Mesothelial cell of epicardium (in vitro differentiated cells): ENCODE results near the gene CRADD. TPM values are rescaled to one million over a fixed set of nuclear protein-coding genes. Genes with fewer than 3 reads are reported as not detected.
"Not testable (repeated sequence)": the region's sequence is repeated elsewhere in the genome, so short reads cannot be mapped to it uniquely, and the experiment has no call there.

ENCODE experiments used
- DNase-seq, 2 experiments: peaks; one replicate each; pipeline ENCODE4 v3.0.0; 2021; ENCODE audit warnings: low spot score in 2 of 2; ENCODE audit not compliant: unreplicated experiment in 2 of 2
- H3K27ac Mint-ChIP-seq: 2 replicates; pipeline ENCODE4 v1.8.0; 2021; ENCODE audit warnings: mixed read lengths
- H3K27me3 Mint-ChIP-seq: 2 replicates; pipeline ENCODE4 v1.8.0; 2021; ENCODE audit warnings: low read depth, mixed read lengths
- H3K36me3 Mint-ChIP-seq: 2 replicates; pipeline ENCODE4 v1.8.0; 2021; ENCODE audit warnings: mixed read lengths
- H3K4me1 Mint-ChIP-seq: 2 replicates; pipeline ENCODE4 v1.8.0; 2021; ENCODE audit warnings: mixed read lengths
- H3K4me3 Mint-ChIP-seq: 2 replicates; pipeline ENCODE4 v1.8.0; 2021; ENCODE audit warnings: mild to moderate bottlenecking, moderate library complexity, mixed read lengths
- H3K9me3 Mint-ChIP-seq: 2 replicates; pipeline ENCODE4 v1.8.0; 2021; ENCODE audit warnings: mixed read lengths
- total RNA-seq: library from RNA; stranded (reverse); gene quantifications from 3 replicates; pipeline ENCODE4 v1.2.1, GENCODE V29; 2021
- TF ChIP-seq, protein P1 (sequence below): fragments of 200-600 bp; sonication (generic); IDR thresholded peaks from one replicate; pipeline ENCODE4 v1.5.0; 2021; ENCODE audit warnings: antibody characterized with exemption; ENCODE audit not compliant: unreplicated experiment

The CRADD gene
- total RNA-seq, 1 donor from 2014 or later, result 6.6 TPM

DNA sequence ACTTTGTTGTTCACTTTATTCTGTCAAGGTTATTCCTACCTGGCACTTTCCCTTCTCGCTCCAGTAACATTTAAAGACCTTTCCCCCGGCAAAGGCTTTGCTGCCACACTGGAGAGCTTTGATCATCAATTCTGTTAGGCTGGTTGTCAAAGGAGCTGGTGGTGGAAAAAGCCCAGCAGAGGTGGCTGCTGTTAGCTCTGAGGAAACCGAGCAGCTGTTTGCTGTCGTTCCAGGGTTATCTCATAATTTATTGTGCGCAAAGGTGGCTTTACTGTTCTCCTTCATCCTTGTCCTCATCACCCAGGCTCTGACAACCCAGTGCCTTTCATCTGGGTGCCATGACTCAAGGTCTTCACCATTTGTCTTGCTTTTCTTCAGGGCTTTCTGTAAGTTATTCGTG is 38.2 kb upstream of the CRADD start:
- DNase-seq, result no peak
- H3K4me3 Mint-ChIP-seq, result no peak overlapping the region

DNA sequence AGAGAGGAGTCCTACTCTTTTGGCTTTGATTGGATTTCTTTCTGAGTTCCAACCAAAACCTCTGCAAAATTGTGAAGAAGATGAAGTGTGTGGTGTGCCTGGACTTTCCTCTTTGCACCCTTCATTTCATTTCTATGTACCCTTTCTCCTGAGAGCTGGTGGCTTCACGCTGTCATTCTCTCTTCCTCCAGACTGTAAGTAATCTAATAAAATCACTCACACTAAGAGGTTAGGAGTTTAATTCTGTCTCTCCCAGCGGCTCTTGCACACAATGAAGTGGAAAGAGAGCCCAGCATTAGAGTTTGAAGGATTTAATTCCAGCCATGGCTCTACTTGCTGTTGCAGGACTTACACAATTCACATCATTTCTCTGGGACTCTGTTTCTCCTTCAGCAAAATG is 37.8 kb upstream of the CRADD start:
- H3K27me3 Mint-ChIP-seq, result peaks cover 6% of the 10 kb centered on the region
- no peak for DNase-seq
- peaks cover 26% of the 10 kb centered on the region for H3K4me1 Mint-ChIP-seq
- H3K36me3 Mint-ChIP-seq, result no peaks in the 10 kb centered on the region
- no peaks in the 10 kb centered on the region for H3K9me3 Mint-ChIP-seq
- H3K4me3 Mint-ChIP-seq, result no peak overlapping the region
- no peak overlapping the region for H3K27ac Mint-ChIP-seq
- TF ChIP-seq, protein P1, sequence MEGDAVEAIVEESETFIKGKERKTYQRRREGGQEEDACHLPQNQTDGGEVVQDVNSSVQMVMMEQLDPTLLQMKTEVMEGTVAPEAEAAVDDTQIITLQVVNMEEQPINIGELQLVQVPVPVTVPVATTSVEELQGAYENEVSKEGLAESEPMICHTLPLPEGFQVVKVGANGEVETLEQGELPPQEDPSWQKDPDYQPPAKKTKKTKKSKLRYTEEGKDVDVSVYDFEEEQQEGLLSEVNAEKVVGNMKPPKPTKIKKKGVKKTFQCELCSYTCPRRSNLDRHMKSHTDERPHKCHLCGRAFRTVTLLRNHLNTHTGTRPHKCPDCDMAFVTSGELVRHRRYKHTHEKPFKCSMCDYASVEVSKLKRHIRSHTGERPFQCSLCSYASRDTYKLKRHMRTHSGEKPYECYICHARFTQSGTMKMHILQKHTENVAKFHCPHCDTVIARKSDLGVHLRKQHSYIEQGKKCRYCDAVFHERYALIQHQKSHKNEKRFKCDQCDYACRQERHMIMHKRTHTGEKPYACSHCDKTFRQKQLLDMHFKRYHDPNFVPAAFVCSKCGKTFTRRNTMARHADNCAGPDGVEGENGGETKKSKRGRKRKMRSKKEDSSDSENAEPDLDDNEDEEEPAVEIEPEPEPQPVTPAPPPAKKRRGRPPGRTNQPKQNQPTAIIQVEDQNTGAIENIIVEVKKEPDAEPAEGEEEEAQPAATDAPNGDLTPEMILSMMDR, result no peak

More for the DNA sequence above, 38.2 kb upstream of the CRADD start:
- peaks cover 23% of the 10 kb centered on the region for H3K4me1 Mint-ChIP-seq
- H3K27ac Mint-ChIP-seq, result no peak overlapping the region
- no peaks in the 10 kb centered on the region for H3K9me3 Mint-ChIP-seq
- H3K27me3 Mint-ChIP-seq, result peaks cover 6% of the 10 kb centered on the region
- H3K36me3 Mint-ChIP-seq, result no peaks in the 10 kb centered on the region
- TF ChIP-seq, protein P1, result no peak

DNA sequence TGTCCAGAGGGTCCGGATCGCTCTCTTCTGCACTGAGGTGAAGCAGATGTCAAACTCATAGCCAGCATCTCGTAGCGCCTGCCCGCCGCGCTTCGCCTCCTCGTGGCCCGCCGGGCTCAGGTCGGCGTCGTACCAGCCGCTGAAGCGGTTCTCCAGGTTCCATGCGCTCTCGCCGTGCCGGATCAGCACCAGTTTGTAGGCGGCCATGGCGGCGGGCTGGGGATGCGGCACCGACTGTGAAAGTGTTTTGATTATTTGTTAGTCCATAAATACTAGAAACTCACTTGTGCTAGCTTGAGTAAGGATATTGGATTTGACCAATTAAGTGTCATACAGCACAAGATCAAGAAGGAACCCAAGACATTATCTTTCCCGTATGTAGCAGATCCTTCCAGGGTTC is 35.8 kb upstream of the CRADD start:
- H3K27me3 Mint-ChIP-seq, H3K4me3 Mint-ChIP-seq, H3K27ac Mint-ChIP-seq, H3K36me3 Mint-ChIP-seq, H3K9me3 Mint-ChIP-seq, DNase-seq: not testable (repeated sequence)
- H3K4me1 Mint-ChIP-seq, result peaks cover 26% of the 10 kb centered on the region

DNA sequence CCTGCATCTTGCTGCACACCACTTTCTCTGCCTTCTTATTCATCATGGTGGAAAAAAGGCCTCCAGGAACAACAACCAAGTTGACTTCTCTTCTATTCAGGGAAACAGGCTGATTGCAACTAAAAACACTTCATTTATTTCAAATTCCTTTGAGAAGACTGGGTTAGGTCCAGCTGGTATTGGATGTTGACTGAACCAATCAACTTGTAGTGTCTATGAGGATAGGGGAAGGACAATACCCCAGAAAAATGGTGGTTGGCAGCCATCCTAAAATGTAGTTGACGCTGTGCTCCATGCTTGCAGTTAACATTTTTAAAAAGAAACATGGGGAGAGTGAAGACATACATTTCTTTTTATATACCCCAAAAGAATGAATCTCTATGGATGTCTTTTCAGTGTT is 34.4 kb upstream of the CRADD start:
- Mint-ChIP-seq H3K4me1 (peaks cover 23% of the 10 kb centered on the region), H3K4me3 (no peak overlapping the region), H3K27me3 (no peaks in the 10 kb centered on the region), H3K36me3 (no peaks in the 10 kb centered on the region), H3K27ac (no peak overlapping the region), H3K9me3 (no peaks in the 10 kb centered on the region)
- DNase-seq, result no peak
- TF ChIP-seq, protein P1, result no peak

DNA sequence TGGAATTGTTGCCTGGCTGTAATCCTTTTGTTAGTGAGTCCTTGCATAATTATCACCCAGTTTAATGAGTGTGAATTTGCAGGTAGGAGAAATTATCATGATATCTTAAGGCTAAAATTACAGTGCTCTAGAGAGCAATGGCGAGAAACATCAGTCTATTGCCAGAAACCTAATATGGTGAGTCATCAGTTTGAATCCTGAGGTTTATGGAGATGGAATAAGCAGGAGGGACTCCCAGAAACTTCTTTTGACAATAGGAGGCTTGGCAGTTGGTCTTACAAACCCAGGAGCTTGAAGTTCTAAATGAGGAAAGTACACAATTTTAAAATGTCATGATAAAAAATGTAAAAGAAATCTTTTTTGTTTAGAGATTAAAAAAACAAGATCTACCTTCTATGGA is 31.5 kb upstream of the CRADD start:
- Mint-ChIP-seq H3K36me3 (no peaks in the 10 kb centered on the region), H3K27me3 (no peaks in the 10 kb centered on the region), H3K9me3 (no peaks in the 10 kb centered on the region), H3K27ac (no peak overlapping the region), H3K4me1 (peaks cover 3% of the 10 kb centered on the region), H3K4me3 (no peak overlapping the region)
- TF ChIP-seq, protein P1, result no peak
- no peak for DNase-seq

DNA sequence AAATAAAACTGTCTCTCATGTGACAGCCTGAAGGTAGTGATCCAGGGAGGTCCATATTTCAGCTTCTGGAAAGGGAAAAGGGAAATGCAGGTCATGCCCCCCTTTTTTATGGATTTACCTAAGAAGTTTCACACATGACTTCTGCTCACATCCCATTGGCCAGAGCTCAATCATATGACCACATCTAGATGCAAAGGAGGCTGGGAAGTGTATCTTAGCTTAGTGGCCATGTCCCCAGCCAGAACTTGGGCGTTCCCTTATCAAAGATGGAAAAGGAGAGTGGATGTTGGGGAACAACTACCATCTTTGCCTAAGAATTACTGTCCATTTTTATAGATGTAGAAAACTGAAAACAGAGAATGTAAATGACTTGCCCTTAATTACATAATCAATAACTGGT is 26.5 kb upstream of the CRADD start:
- Mint-ChIP-seq H3K27ac (no peak overlapping the region), H3K9me3 (no peaks in the 10 kb centered on the region), H3K4me3 (no peak overlapping the region), H3K36me3 (no peaks in the 10 kb centered on the region), H3K27me3 (peaks cover 2% of the 10 kb centered on the region), H3K4me1 (no peaks in the 10 kb centered on the region)
- TF ChIP-seq, protein P1, result no peak
- DNase-seq, result no peak
